SK-N-SH (cell line): Measurements from ENCODE around the gene ZNG1A. TPM values are rescaled to one million over a fixed set of nuclear protein-coding genes. Genes with fewer than 3 reads are reported as not detected.
"Not testable (repeated sequence)": the region's sequence is repeated elsewhere in the genome, so short reads cannot be mapped to it uniquely, and the experiment has no call there.

Experiments used
- CTCF ChIA-PET: fragments of 300-600, 350-600 bp; formaldehyde crosslinking; extraction: SDS; loops from one replicate; lab custom pipeline; 2021; lab: Yijun Ruan, JAX
- POLR2A ChIA-PET: fragments of 350-600 bp; sonication (Branson Sonifier 250); formaldehyde crosslinking; extraction: SDS; loops from one replicate; lab custom pipeline; 2020; ENCODE audit warnings: antibody characterized with exemption, inconsistent platforms; lab: Yijun Ruan, JAX
- DNase-seq: peaks from one replicate; pipeline ENCODE4 v3.0.0; 2012
- H2AFZ ChIP-seq: fragments of 200-600 bp; sonication (generic); 2 replicates; pipeline ENCODE4 v1.8.1; 2016; ENCODE audit warnings: antibody characterized with exemption, mild to moderate bottlenecking, low read depth
- H3F3A ChIP-seq: fragments of 200-600 bp; sonication (generic); replicated peaks from 2 replicates; pipeline ENCODE3; 2016; ENCODE audit warnings: antibody characterized with exemption, mild to moderate bottlenecking; ENCODE audit not compliant: insufficient read depth
- H3K27ac ChIP-seq, 2 experiments: fragments of 200-500 bp in 1 of 2; fragments of 200-600 bp in 1 of 2; sonication (Bioruptor generic) in 1 of 2; sonication (generic), shearing (Covaris generic) in 1 of 2; 2 replicates each; pipeline versions ENCODE4 v1.5.1 to v1.6.1; 2014 to 2016; ENCODE audit warnings: low read depth in 2 of 2, inconsistent platforms in 1 of 2, low read length in 1 of 2, mild to moderate bottlenecking in 1 of 2, mixed read lengths in 1 of 2
- H3K27me3 ChIP-seq: fragments of 200-600 bp; sonication (generic), shearing (Covaris generic); 2 replicates; pipeline ENCODE4 v1.6.1; 2016; ENCODE audit warnings: mixed run types; ENCODE audit not compliant: insufficient read depth
- H3K36me3 ChIP-seq, 2 experiments: fragments of 200-500 bp in 1 of 2; fragments of 200-600 bp in 1 of 2; sonication (Bioruptor generic) in 1 of 2; sonication (generic) in 1 of 2; replicated peaks in 1 of 2; 2 replicates each; pipeline versions ENCODE3 to v1.5.1; 2014 to 2016; ENCODE audit warnings: low read length in 1 of 2, mild to moderate bottlenecking in 1 of 2; ENCODE audit not compliant: insufficient read depth in 2 of 2, control insufficient read depth in 1 of 2
- H3K4me1 ChIP-seq, 2 experiments: fragments of 200-500 bp in 1 of 2; fragments of 200-600 bp in 1 of 2; sonication (Bioruptor generic) in 1 of 2; sonication (generic), shearing (Covaris generic) in 1 of 2; 2 replicates each; pipeline versions ENCODE4 v1.5.1 to v1.6.1; 2014 to 2016; ENCODE audit warnings: low read depth in 1 of 2, low read length in 1 of 2, mixed run types in 1 of 2; ENCODE audit not compliant: insufficient read depth in 2 of 2, control insufficient read depth in 1 of 2
- H3K4me2 ChIP-seq: fragments of 200-600 bp; sonication (generic), shearing (Covaris generic); 2 replicates; pipeline ENCODE4 v1.6.1; 2017; ENCODE audit warnings: mixed run types
- H3K4me3 ChIP-seq, 2 experiments: fragments of 200-500 bp in 1 of 2; fragments of 200-600 bp in 1 of 2; sonication (Bioruptor generic) in 1 of 2; sonication (generic), shearing (Covaris generic) in 1 of 2; 2 replicates each; pipeline versions ENCODE4 v1.5.1 to v1.8.1; 2014 to 2016; ENCODE audit warnings: low read depth in 2 of 2, inconsistent platforms in 1 of 2, low read length in 1 of 2, mild to moderate bottlenecking in 1 of 2, mixed read lengths in 1 of 2, moderate library complexity in 1 of 2
- H3K79me2 ChIP-seq: fragments of 200-600 bp; sonication (generic); 2 replicates; pipeline ENCODE4 v1.8.1; 2017; ENCODE audit warnings: mild to moderate bottlenecking; ENCODE audit not compliant: insufficient read depth
- H3K9ac ChIP-seq: fragments of 200-600 bp; sonication (generic); 2 replicates; pipeline ENCODE4 v1.6.1; 2017; ENCODE audit warnings: mixed run types
- H3K9me2 ChIP-seq: fragments of 200-600 bp; sonication (generic); 2 replicates; pipeline ENCODE4 v1.6.1; 2017; ENCODE audit warnings: mixed run types
- H3K9me3 ChIP-seq: fragments of 200-600 bp; sonication (generic); 2 replicates; pipeline ENCODE4 v1.6.1; 2017; ENCODE audit warnings: mixed run types, mild to moderate bottlenecking, moderate library complexity
- H4K20me1 ChIP-seq: fragments of 200-600 bp; sonication (generic); 2 replicates; pipeline ENCODE4 v1.6.1; 2017; ENCODE audit warnings: mild to moderate bottlenecking, mixed run types; ENCODE audit not compliant: insufficient read depth
- WGBS: methylation state at CpG from one replicate; pipeline ENCODE4 v1.1.6; 2017; ENCODE audit warnings: low lambda C conversion rate; 5-methylcytosine and 5-hydroxymethylcytosine counted together
- polyA plus RNA-seq, 3 experiments: library from polyadenylated mRNA; depleted of rRNA; stranded (reverse); fragments of >200 nt; gene quantifications; 2 replicates each; pipeline ENCODE4 v1.2.3, GENCODE V29; 2012

ZNG1A gene
- polyA plus RNA-seq, 1 of the 3 experiments (the other 2 are of a cell fraction) = 14.3 TPM

GRCh38 chr9:86697-87096 lies 92.2 kb downstream of the ZNG1A start:
- H3K36me3 ChIP-seq, DNase-seq, H4K20me1 ChIP-seq, H3K79me2 ChIP-seq, POLR2A ChIA-PET, H2AFZ ChIP-seq, H3K27ac ChIP-seq, H3K27me3 ChIP-seq, H3K4me2 ChIP-seq, H3K4me1 ChIP-seq, H3K4me3 ChIP-seq, H3K9ac ChIP-seq, H3K9me3 ChIP-seq, H3F3A ChIP-seq, H3K9me2 ChIP-seq, CTCF ChIA-PET: not testable (repeated sequence)

- H3K4me2 ChIP-seq, POLR2A ChIA-PET, CTCF ChIA-PET: not testable (repeated sequence)
Measured at GRCh38 chr9:82932-83689, 95.7 kb downstream of the ZNG1A start.

GRCh38 chr9:78333-78732 lies 100.5 kb downstream of the ZNG1A start:
- H3K27me3 ChIP-seq, H3F3A ChIP-seq, H3K4me3 ChIP-seq, CTCF ChIA-PET, DNase-seq, H3K4me1 ChIP-seq, H3K9ac ChIP-seq, H3K36me3 ChIP-seq, H3K27ac ChIP-seq, H3K79me2 ChIP-seq, H3K9me2 ChIP-seq, H4K20me1 ChIP-seq, H2AFZ ChIP-seq, H3K9me3 ChIP-seq, H3K4me2 ChIP-seq, POLR2A ChIA-PET: not testable (repeated sequence)
- 13% methylated on average over 3 of the region's 3 CpGs for WGBS

More at GRCh38 chr9:82932-83689, 95.7 kb downstream of the ZNG1A start:
- H2AFZ ChIP-seq, H3F3A ChIP-seq, H3K9me2 ChIP-seq, H3K9ac ChIP-seq, H3K36me3 ChIP-seq, H3K27ac ChIP-seq, H3K4me1 ChIP-seq, H3K9me3 ChIP-seq, H3K27me3 ChIP-seq, H3K79me2 ChIP-seq, DNase-seq, H3K4me3 ChIP-seq, H4K20me1 ChIP-seq: not testable (repeated sequence)
- WGBS = 41% methylated on average over 19 of the region's 31 CpGs

- POLR2A ChIA-PET, CTCF ChIA-PET, H3K36me3 ChIP-seq, DNase-seq, H3K4me3 ChIP-seq, H3F3A ChIP-seq, H3K4me2 ChIP-seq, H2AFZ ChIP-seq, H3K9ac ChIP-seq, H3K9me3 ChIP-seq, H3K27me3 ChIP-seq, H3K79me2 ChIP-seq, H3K4me1 ChIP-seq, H4K20me1 ChIP-seq, H3K9me2 ChIP-seq, H3K27ac ChIP-seq: not testable (repeated sequence)
- 6% methylated on average over 3 of the region's 3 CpGs for WGBS
Measured at GRCh38 chr9:76389-76788, 102.5 kb downstream of the ZNG1A start.

- H3K4me1 ChIP-seq, H2AFZ ChIP-seq, H3K27ac ChIP-seq, H3K9ac ChIP-seq, H3F3A ChIP-seq, CTCF ChIA-PET, DNase-seq, H3K36me3 ChIP-seq, H4K20me1 ChIP-seq, H3K79me2 ChIP-seq, H3K9me3 ChIP-seq, POLR2A ChIA-PET, H3K4me2 ChIP-seq, H3K27me3 ChIP-seq, H3K9me2 ChIP-seq, H3K4me3 ChIP-seq: not testable (repeated sequence)
- WGBS = 5% methylated on average over 9 of the region's 18 CpGs
Measured at GRCh38 chr9:73900-74525, 104.8 kb downstream of the ZNG1A start.

GRCh38 chr9:73076-73899 lies 105.6 kb downstream of the ZNG1A start:
- H3K4me2 ChIP-seq, H3K4me1 ChIP-seq, H3F3A ChIP-seq, H3K27ac ChIP-seq, H3K9me3 ChIP-seq, CTCF ChIA-PET, H3K9me2 ChIP-seq, H3K36me3 ChIP-seq, H2AFZ ChIP-seq, H3K9ac ChIP-seq, H3K27me3 ChIP-seq, H3K4me3 ChIP-seq, H4K20me1 ChIP-seq, H3K79me2 ChIP-seq, POLR2A ChIA-PET: not testable (repeated sequence)
- DNase-seq = peak; percentile 33
- WGBS = no CpG with 5 or more reads among the region's 109 CpGs
